HG02623 (cell line): ENCODE results near the gene ERCC2.
"Not testable (repeated sequence)": the region's sequence is repeated elsewhere in the genome, so short reads cannot be mapped to it uniquely, and the experiment has no call there.

Experiments used
- ATAC-seq: cut with Tn5 transposase; IDR thresholded peaks from one replicate; pipeline ENCODE4 v1.9.1; 2021; ENCODE audit warnings: moderate library complexity; ENCODE audit not compliant: unreplicated experiment

The ERCC2 gene

DNA sequence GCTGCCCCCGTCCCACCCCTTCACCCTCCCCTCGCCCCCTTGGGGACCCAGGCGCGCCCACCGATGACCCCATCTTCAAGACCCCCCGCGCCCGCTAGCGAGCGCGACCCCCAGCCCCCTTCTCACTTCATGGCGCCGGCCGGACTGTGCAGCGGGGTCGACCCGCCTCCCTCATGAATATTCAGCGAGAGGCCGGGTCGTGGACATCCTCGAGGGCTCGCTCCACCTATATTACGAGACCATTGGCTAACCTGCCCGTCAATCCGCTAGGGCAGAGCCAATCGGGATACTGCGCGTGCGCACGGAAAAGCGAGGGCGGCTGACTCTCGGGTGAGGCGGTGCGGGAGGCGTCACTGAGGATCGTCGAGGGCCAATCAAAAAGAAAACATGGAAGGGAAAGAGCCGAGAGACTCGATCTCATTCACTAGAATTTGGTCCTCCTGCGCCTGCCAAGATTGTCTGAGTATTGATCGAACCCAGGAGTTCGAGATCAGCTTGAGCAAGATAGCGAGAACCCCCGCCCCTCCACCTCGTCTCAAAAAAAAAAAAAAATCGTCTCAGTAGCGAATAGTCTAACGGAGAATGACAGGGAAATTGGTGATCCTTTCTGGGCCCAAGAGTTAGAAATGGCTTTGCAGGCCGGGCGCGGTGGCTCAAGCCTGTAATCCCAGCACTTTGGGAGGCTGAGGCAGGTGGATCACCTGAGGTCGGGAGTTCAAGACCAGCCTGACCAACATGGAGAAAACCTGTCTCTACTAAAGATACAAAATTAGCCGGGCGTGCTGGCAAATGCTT, at the start of gene ERCC2:
TSS of gene ERCC2 (minus strand) at position 164 of the 795 bp plus-strand sequence. CDS start at position 131, 33 bp downstream.
- peak; percentile 92 for ATAC-seq

- ATAC-seq = no peak
Observed at GRCh38 chr19:45419895-45420294, 49.5 kb upstream of the ERCC2 start.

- ATAC-seq = peak; percentile 63
Observed at GRCh38 chr19:45419396-45419795, 49.0 kb upstream of the ERCC2 start.

GRCh38 chr19:45418802-45419201, 48.4 kb upstream of the ERCC2 start:
- ATAC-seq = no peak

DNA sequence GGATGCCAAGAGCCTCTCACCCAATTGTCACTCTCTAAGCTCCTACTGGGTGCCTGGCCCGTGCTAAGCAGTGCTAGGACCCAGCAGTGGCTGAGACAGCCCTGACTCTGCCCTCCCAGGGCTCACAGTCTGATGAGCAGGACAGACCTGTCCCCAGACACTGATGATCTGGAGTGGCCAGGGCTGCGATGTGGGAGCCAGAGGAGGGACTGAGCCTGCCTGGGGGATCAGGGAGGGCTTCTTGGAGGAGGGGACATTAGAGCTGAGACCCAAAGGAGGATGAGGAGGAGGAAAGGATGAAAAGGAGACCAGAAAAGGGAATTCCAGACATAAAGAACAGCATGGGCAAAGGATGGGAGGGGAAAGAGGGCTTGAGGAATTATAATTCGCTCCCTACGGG, 46.8 kb upstream of the ERCC2 start:
- ATAC-seq = no peak

GRCh38 chr19:45414468-45414867, 44.1 kb upstream of the ERCC2 start:
- no peak for ATAC-seq

DNA sequence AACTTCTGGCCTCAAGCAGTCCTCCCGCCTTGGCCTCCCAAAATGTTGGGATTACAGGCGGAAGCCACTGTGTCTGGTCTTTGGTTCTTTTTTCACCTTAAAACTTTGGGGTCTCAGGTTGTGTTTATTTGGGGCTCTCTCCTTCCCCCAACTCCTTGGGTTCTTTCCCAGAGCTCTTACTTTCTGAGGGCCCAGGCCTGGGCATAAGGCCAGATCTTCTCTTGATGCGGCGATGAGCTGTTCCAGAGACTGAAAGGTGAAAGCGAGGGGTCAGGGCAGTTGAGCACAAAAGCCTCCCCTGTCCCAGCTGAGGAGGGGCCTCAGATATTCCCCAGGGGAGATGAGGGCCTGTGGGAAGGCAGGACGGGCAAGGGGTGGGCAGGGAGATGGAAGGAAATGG, 43.1 kb upstream of the ERCC2 start:
- ATAC-seq = no peak

GRCh38 chr19:45410330-45410729, 40.0 kb upstream of the ERCC2 start:
- not testable (repeated sequence) for ATAC-seq

DNA sequence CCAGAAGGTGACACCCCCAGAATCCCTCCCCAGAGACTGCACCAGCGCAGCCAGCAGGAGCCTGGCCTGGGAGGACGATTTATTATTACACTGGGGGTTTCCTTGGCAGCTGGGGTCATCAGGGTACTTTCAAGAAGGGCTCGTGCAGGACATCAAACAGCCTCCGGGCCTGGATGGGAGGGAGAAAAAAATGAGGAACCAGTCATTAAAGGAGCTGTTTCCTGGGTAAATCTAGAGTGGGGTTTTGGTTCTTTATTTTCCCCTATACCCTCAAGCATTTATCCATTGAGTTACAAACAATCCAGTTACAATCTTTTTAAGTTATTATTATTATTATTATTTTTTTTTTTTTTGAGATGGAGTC, 39.2 kb upstream of the ERCC2 start:
- no peak for ATAC-seq

- ATAC-seq = no peak
Observed at GRCh38 chr19:45408830-45409556, 38.6 kb upstream of the ERCC2 start.

DNA sequence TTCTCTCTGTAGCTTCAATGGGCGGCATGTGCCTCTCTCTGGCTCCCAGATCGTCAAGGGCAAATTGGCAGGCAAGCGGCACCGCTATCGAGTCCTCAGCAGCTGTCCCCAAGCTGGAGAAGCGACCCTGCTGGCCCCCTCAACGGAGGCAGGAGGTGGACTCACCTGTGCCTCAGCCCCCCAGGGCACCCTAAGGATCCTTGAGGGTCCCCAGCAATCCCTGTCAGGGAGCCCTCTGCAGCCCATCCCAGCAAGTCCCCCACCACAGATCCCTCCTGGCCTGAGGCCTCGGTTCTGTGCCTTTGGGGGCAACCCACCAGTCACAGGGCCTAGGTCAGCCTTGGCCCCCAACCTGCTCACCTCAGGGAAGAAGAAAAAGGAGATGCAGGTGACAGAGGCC, 37.7 kb upstream of the ERCC2 start:
- no peak for ATAC-seq

DNA sequence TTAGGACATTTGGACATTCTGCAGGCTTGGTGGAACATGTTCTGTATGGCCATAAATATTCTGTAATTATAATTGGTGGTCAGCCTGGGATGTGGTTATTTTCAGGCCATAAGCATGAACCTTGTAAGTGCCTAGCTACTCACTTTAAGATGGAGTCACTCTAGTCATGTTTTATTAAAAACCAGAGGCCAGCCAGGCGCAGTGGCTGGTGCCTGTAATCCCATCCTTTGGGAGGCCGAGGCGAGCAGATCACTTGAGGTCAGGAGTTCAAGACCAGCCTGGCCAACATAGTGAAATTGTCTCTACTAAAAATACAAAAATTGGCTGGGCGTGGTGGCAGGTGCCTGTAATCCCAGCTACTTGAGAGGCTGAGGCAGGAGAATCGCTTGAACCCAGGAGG, 37.2 kb upstream of the ERCC2 start:
- ATAC-seq = not testable (repeated sequence)

GRCh38 chr19:45407091-45407375, 36.7 kb upstream of the ERCC2 start:
- no peak for ATAC-seq

- ATAC-seq = peak; percentile 66
Observed at GRCh38 chr19:45406226-45407090, 36.1 kb upstream of the ERCC2 start, which contains the start of gene POLR1G. Gene POLR1G (plus strand): TSS chr19:45406644. CDS start chr19:45406697, 53 bp downstream.

- ATAC-seq = peak; percentile 32
Observed at GRCh38 chr19:45405435-45406225, 35.3 kb upstream of the ERCC2 start.

DNA sequence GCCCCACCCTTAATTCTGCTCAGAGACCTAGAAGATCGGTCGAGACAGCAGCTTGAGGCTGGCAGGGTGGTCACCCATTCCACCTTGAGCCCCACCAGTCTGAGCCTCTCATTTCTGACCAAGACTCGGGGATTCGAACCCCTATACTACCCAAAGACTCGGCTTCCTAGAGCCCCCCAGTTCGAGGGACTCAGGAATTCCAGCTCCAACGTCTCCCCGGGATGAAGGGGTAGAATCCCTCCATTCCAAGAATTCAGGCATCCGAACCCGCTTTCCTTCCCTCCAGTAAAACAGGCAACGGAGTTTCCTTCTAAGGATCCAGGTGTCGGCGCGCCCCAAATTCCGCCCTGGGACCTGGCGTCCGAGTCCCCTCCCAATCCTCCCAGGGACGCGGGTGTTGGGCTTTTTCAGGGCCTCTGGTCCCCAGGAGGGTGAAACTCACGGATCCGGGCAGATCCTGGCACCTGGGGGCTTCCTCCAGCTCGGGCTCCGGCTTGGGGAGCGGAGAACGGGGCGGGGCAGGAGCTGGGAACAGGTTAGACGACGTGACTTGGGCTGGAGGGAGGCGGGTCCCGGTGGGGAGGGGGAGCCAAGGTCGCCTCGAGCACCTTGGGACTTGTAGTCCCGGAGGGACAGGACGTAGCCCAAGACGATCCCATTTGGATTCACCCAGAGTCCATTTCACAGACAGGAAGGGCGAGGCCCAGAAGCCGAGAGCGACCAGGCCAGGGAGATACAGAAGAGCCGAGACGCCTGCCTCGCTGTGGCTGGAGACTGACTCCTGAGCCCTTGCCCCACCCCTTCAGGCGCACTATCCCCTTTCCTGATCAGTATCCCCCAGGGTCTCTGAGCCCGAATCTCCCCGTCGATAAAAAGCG, 34.4 kb upstream of the ERCC2 start, which contains the start of gene PPP1R13L:
TSS of gene PPP1R13L (minus strand) at position 513 of the 878 bp plus-strand sequence. CDS start 6,751 bp downstream, outside the sequence.
- no peak for ATAC-seq

DNA sequence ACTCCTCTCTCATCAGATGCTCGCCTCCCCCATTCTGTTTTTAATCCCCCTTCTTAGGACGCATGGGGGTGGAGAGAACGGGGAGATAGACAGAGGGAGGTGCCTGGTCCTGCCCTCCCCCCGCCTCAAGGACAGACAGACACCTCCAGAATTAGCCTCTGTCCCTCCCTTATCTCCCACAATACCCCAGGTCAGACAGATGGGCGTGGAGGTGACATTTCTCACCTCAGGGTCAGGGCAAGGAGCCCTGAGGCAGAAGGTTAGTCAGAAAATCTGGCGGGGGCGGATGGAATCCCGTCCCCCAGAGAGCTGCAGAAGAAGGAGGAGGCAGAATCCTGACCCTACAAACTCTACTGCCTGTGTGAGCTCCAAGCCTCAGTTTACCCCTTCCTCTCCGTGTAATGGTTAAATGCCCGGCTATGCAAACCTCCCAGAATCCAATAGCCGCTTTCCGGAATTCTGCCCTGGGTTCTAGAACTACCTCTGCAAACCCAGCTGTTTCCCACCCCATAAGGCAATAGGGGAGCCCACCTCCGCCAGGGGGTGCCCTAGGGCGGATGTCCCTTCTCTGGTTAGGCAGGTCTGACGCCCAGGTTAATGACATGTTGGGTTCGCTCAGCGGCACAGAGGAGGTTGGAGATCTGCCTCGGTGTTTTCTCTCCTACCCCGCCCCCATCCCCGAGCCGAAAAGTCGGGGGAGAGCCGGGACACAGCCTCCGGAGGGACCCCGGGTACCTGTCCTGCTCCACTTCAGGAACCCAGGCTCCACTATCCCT, 33.6 kb upstream of the ERCC2 start:
- ATAC-seq = no peak

- ATAC-seq = no peak
Observed at GRCh38 chr19:45403272-45403671, 32.9 kb upstream of the ERCC2 start.
